Thoracic aorta (tissue), 2 donors: ENCODE data around the gene MREG. TPM values are rescaled to one million over a fixed set of nuclear protein-coding genes. Genes with fewer than 3 reads are reported as not detected.
"Not testable (repeated sequence)": the region's sequence is repeated elsewhere in the genome, so short reads cannot be mapped to it uniquely, and the experiment has no call there.

Experiments used
- ATAC-seq: fragments of 150-250 bp; one replicate; pipeline ENCODE4 v1.8.0; 2017; ENCODE audit warnings: low read depth; ENCODE audit not compliant: insufficient number of reproducible peaks, low FRiP score
- DNase-seq: peaks from one replicate; pipeline ENCODE4 v3.0.0-alpha.2; 2020; ENCODE audit warnings: low spot score
- H3K27ac ChIP-seq, 2 donors: fragments of 200-600 bp; sonication (generic); 1 replicate in 1 of 2; 2 replicates in 1 of 2; pipeline ENCODE4 v1.5.1; 2016; ENCODE audit warnings: mild to moderate bottlenecking in 2 of 2, moderate library complexity in 2 of 2
- H3K27me3 ChIP-seq: fragments of 200-600 bp; sonication (generic); replicated peaks from 2 replicates; pipeline ENCODE4 v1.6.0; 2016; ENCODE audit warnings: mild to moderate bottlenecking; ENCODE audit not compliant: insufficient read depth
- H3K36me3 ChIP-seq: fragments of 200-600 bp; sonication (generic); one replicate; pipeline ENCODE4 v1.5.1; 2016
- H3K4me1 ChIP-seq, 2 donors: fragments of 200-600 bp; sonication (generic); 1 replicate in 1 of 2; 2 replicates in 1 of 2; pipeline versions ENCODE4 v1.5.1 to v1.6.0; 2016; ENCODE audit warnings: low read depth in 2 of 2, mild to moderate bottlenecking in 1 of 2; ENCODE audit not compliant: control insufficient read depth in 1 of 2
- H3K4me3 ChIP-seq: fragments of 200-600 bp; sonication (generic); 2 replicates; pipeline ENCODE4 v1.5.1; 2016; ENCODE audit warnings: mild to moderate bottlenecking
- H3K9me3 ChIP-seq: fragments of 200-600 bp; sonication (generic); 2 replicates; pipeline ENCODE4 v1.5.1; 2016
- CTCF ChIP-seq: fragments of 200-600 bp; sonication (generic); IDR thresholded peaks from one replicate; pipeline ENCODE4 v1.5.1; 2019; ENCODE audit warnings: antibody characterized with exemption
- total RNA-seq, 2 donors: library from RNA; depleted of rRNA; stranded (reverse); fragments of >200 nt; gene quantifications; one replicate each; pipeline versions ENCODE4 v1.1.0 to v1.2.3, GENCODE V29; 2016

Gene MREG
- total RNA-seq, 2 donors from 2014 or later: 1.6 to 10.7 TPM

- H3K27me3 ChIP-seq: no peaks in the 10 kb centered on the region
- DNase-seq: peak; percentile 15
- TF ChIP-seq CTCF: peak; percentile 92
- peak; percentile 65 for ATAC-seq
- H3K27ac ChIP-seq: no peak overlapping the region
- H3K36me3 ChIP-seq: no peaks in the 10 kb centered on the region
- H3K9me3 ChIP-seq: no peaks in the 10 kb centered on the region
- peak overlapping the region; percentile 61 for H3K4me3 ChIP-seq
- H3K4me1 ChIP-seq: peaks cover 0 to 9% of the 10 kb centered on the region in 2 donors
Measured at GRCh38 chr2:215931256-215931903, 82.0 kb downstream of the MREG start.

GRCh38 chr2:215930505-215931253 is 82.7 kb downstream of the MREG start:
- no peaks in the 10 kb centered on the region for H3K27me3 ChIP-seq
- H3K4me1 ChIP-seq: peaks cover 0 to 9% of the 10 kb centered on the region in 2 donors
- no peak overlapping the region for H3K27ac ChIP-seq
- TF ChIP-seq CTCF: no peak
- ATAC-seq (no peak), DNase-seq (no peak)
- H3K36me3 ChIP-seq: no peaks in the 10 kb centered on the region
- peak overlapping the region; percentile 61 for H3K4me3 ChIP-seq
- no peaks in the 10 kb centered on the region for H3K9me3 ChIP-seq

GRCh38 chr2:215929602-215930335 is 83.6 kb downstream of the MREG start:
- Histone ChIP-seq H3K4me3 (no peak overlapping the region), H3K27me3 (no peaks in the 10 kb centered on the region), H3K36me3 (no peaks in the 10 kb centered on the region), H3K4me1 (peaks cover 0 to 9% of the 10 kb centered on the region in 2 donors), H3K27ac (no peak overlapping the region), H3K9me3 (no peaks in the 10 kb centered on the region)
- no peak for ATAC-seq
- no peak for DNase-seq
- no peak for TF ChIP-seq CTCF

- H3K9me3 ChIP-seq: no peaks in the 10 kb centered on the region
- H3K27me3 ChIP-seq: no peaks in the 10 kb centered on the region
- H3K4me1 ChIP-seq: peaks cover 0 to 9% of the 10 kb centered on the region in 2 donors
- H3K36me3 ChIP-seq: no peaks in the 10 kb centered on the region
- no peak for TF ChIP-seq CTCF
- no peak overlapping the region for H3K4me3 ChIP-seq
- ATAC-seq (no peak), DNase-seq (no peak)
- no peak overlapping the region for H3K27ac ChIP-seq
Measured at GRCh38 chr2:215928086-215928485, 85.3 kb downstream of the MREG start.

- H3K4me1 ChIP-seq, H3K36me3 ChIP-seq, H3K27me3 ChIP-seq, H3K4me3 ChIP-seq, ATAC-seq, DNase-seq, H3K9me3 ChIP-seq, H3K27ac ChIP-seq: not testable (repeated sequence)
Measured at GRCh38 chr2:215926992-215927391, 86.4 kb downstream of the MREG start.
